Activated CD8-positive, alpha-beta memory T cell treated with anti-CD3 and anti-CD28 coated beads for 36 hours (primary cell): ENCODE data around the gene ZMAT2. TPM values are rescaled to one million over a fixed set of nuclear protein-coding genes. Genes with fewer than 3 reads are reported as not detected.

Experiments
- total RNA-seq, 2 experiments: library from RNA; stranded (reverse); gene quantifications; one replicate each; pipeline ENCODE4 v1.2.3, GENCODE V29; 2021

The ZMAT2 gene
- total RNA-seq, 2 experiments from 2014 or later = 69.5 to 73.0 TPM

Other genes starting within 250 kb of the ZMAT2 start
- gene EIF4EBP3, start 152.8 kb upstream of the ZMAT2 start, total RNA-seq = 10 to 100 TPM; 13.6 to 14.1 TPM
- gene SRA1, start 143.0 kb upstream of the ZMAT2 start, total RNA-seq = 10 to 100 TPM; 64.3 to 68.2 TPM
- gene APBB3, start 135.8 kb upstream of the ZMAT2 start, total RNA-seq = 10 to 100 TPM; 14.1 to 15.3 TPM
- 100 to 1,000 TPM; 116 TPM for gene SLC35A4, start 135.6 kb upstream of the ZMAT2 start, total RNA-seq
- gene CD14, start 67.3 kb upstream of the ZMAT2 start, total RNA-seq = under 1 TPM; 0.44 to 0.70 TPM
- 10 to 100 TPM; 34.6 to 35.3 TPM for gene TMCO6, start 61.0 kb upstream of the ZMAT2 start, total RNA-seq
- gene NDUFA2, start 52.8 kb upstream of the ZMAT2 start, total RNA-seq = 10 to 100 TPM; 70.9 to 76.7 TPM
- 10 to 100 TPM; 89.9 to 96.8 TPM for gene IK, start 52.6 kb upstream of the ZMAT2 start, total RNA-seq
- 10 to 100 TPM; 41.0 to 41.3 TPM for gene WDR55, start 35.5 kb upstream of the ZMAT2 start, total RNA-seq
- 1 to 10 TPM; 3.2 to 3.4 TPM for gene DND1, start 26.9 kb upstream of the ZMAT2 start, total RNA-seq
- gene HARS1, start 9.1 kb upstream of the ZMAT2 start, total RNA-seq = 100 to 1,000 TPM; 100 to 101 TPM
- 10 to 100 TPM; 22.6 to 25.8 TPM for gene HARS2, start 9.0 kb upstream of the ZMAT2 start, total RNA-seq
- not detected for gene PCDHA1, start 85.7 kb downstream of the ZMAT2 start, total RNA-seq
- not detected for gene PCDHA2, start 94.4 kb downstream of the ZMAT2 start, total RNA-seq
- gene PCDHA3, start 100.6 kb downstream of the ZMAT2 start, total RNA-seq = not detected
- not detected for gene PCDHA4, start 106.6 kb downstream of the ZMAT2 start, total RNA-seq
- not detected for gene PCDHA5, start 121.2 kb downstream of the ZMAT2 start, total RNA-seq
- gene PCDHA6, start 127.5 kb downstream of the ZMAT2 start, total RNA-seq = not detected
- not detected for gene PCDHA7, start 133.8 kb downstream of the ZMAT2 start, total RNA-seq
- not detected for gene PCDHA8, start 140.7 kb downstream of the ZMAT2 start, total RNA-seq
- not detected for gene PCDHA9, start 147.9 kb downstream of the ZMAT2 start, total RNA-seq
- gene PCDHA10, start 155.4 kb downstream of the ZMAT2 start, total RNA-seq = not detected
- gene PCDHA11, start 168.5 kb downstream of the ZMAT2 start, total RNA-seq = not detected
- gene PCDHA12, start 174.9 kb downstream of the ZMAT2 start, total RNA-seq = not detected
- not detected for gene PCDHA13, start 181.7 kb downstream of the ZMAT2 start, total RNA-seq
- not detected for gene PCDHAC1, start 225.9 kb downstream of the ZMAT2 start, total RNA-seq